GM21515 (cell line): Measurements from ENCODE around the gene TLN1.

Experiments used
- ATAC-seq: cut with Tn5 transposase; IDR thresholded peaks from one replicate; pipeline ENCODE4 v1.9.1; 2021; ENCODE audit not compliant: unreplicated experiment

TLN1 gene

DNA sequence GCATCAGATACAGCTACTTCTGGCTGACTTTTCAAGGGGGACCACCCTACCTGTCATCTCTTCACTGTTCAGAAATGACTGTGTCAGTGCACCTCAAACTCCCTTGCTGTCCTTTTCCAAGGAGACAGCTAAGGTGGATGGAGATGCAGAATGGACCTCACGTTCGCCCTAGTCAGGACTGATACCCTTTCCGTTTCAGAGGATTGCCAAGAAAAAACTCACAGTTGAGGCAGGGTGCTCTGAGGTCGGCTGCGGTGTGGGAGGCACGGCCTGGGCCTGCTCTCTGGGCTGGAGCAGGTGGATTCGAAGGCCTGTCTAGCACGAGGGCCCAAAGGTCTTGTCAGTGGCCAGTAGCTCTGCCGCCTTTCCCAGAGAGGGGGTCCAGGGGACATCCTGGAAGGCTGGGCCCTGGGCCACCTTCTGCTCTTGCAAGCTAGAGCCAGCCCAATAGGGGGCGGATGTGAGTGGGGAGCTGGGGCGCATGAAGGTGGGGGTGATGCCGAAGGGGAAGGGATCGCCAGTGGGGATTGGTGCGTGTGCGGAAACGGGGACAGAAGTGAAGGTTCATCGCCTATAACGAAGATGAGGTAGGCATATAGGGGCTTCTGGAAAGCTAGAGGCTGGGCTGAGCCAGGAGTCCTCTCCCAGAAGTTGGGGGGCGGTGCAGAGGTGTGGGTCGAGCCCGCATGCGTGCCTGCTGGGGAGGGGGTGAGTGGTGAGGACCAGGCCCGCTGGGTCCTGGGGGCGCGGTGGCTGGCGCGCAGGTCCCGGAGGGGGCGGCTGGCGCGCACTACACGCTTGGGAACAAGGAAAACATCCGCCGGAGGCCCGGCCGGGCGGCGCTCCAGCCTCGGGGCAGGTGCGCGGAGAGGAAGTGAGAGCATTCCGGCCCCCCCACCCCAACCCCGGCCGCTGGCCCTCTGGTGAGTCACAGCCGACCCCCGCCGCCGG lies 24.6 kb upstream of the TLN1 start:
- peak; percentile 53 for ATAC-seq

GRCh38 chr9:35755071-35755470 lies 23.1 kb upstream of the TLN1 start:
- ATAC-seq, result no peak

GRCh38 chr9:35754264-35754663 lies 22.3 kb upstream of the TLN1 start, which contains the start of gene MSMP:
TSS of gene MSMP (minus strand) at chr9:35754276. CDS start at chr9:35754129, 147 bp downstream.
- ATAC-seq, result no peak

- ATAC-seq, result no peak
Measured at GRCh38 chr9:35753466-35753865, 21.5 kb upstream of the TLN1 start.

DNA sequence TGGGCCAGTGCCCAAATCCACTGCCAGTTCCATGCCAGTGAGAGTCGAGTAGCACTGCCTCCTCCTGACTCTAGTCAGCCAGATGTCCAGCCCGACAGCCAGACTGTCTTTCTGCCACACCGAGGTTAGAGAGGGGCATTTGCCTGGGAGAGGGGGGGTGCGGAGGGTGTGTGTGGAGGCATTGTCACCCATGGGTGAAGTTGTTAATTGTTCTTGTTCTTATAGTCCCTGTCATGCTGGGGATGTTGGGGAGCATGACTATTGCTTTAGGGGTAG lies 18.2 kb upstream of the TLN1 start:
- ATAC-seq, result no peak

GRCh38 chr9:35749515-35750255 lies 17.7 kb upstream of the TLN1 start:
- ATAC-seq, result peak; percentile 30

DNA sequence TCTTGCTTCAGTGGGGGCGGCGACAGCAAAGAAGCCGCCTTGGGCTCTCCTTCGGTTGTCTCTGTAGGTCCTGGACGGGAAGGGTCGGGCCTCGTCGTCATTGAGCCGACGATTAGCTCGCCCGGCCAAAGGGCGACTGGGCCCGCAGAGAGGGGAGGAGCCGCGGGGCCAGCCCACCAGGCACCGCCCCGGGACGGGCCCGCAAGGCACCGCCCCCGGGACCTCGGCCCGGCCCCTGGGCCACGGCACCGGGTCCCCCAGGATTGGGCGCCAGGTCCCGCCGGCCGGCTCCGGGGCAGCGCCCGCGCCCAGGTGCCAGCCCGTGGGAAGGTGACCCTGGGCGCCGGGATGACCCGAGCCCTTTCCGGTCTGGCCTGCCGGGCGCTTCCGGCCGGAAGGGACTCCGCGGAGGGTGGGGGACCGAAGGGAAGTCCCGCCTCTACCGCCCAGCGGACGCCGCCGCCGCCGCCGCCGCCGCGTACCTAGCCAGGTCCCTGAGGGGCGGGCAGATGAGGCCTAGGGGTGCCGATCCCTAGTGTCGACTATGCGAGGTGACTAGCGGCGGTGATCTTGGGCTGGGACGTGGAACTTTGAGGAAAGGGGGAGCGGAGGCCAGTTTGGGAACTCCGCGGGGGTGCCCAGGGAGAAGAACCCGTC lies 17.0 kb upstream of the TLN1 start, which contains the start of the genes GBA2 and RGP1:
Gene GBA2 (minus strand): TSS at position 371 of the 657 bp plus-strand sequence. CDS start 524 bp downstream, outside the sequence.
Gene RGP1 (plus strand): TSS at position 430 of the 657 bp plus-strand sequence. CDS start 469 bp downstream, outside the sequence.
- ATAC-seq, result peak; percentile 77

DNA sequence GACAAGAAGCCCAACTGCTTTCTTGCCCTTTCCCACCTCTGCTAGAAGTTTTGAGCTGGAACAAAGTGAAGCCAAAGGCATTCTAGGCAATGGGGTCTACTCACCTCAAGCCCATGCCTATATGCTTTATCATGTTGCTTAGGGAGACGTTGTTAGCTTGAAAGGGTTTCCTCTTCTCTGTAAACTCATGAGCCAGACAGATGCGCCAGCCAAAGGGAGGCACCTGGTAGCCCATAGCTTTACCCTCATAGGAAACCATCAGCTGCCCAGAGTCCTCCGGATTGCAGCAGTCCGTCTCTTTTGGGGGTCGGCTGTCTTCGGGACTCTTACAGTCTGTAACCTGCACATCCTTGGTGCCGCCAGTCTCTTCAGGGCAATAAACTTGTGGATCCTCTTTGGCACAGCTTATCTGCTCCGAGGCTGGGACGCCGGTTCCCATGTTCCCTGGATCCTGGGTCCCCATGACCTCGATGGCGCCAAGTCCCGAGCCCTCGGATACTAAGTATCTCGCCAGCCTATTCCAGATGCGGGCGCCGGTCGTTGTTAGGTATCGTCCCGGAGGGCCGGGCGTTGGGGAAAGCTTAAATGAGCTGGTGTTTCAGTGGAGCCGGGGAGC lies 16.4 kb upstream of the TLN1 start:
- no peak for ATAC-seq

DNA sequence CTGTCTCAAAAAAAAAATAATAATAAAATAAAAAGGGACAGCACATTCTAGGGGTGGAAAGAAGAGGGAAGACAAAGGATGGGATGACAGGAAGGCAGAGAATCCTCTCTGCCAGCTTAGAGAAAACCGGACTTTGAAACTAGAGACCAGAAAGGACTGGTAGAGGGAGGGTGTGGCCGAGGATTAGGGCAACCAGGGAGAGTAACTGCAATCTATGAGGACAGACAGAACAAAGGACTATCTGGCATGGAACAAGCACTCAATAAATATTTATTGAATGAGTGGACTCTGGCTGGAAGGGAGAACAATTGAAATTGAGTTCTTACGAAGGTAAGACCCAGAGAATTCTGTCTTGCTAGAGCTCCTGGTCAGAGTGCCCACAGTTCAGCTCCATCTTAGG lies 14.6 kb upstream of the TLN1 start:
- no peak for ATAC-seq

DNA sequence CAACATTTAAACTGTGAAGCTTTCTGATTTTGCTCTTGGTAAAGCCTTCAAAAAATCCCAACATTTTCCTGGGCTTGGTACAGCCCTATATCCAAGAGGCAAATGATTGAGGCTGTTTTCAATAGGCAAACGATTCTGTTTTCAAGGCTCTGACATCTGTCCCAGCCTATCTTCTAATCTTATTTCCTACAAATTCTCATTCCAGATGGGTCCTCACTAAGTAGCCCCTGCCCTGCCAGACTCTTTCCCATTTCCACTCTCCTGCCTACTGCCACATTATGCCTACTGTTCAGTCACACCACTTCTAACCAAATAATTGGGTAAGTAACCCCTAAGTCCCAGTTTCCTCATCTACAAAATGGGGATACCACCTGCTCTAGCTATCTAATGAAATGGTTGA lies 13.6 kb upstream of the TLN1 start:
- ATAC-seq, result no peak

GRCh38 chr9:35743880-35744518 lies 12.0 kb upstream of the TLN1 start:
- no peak for ATAC-seq

DNA sequence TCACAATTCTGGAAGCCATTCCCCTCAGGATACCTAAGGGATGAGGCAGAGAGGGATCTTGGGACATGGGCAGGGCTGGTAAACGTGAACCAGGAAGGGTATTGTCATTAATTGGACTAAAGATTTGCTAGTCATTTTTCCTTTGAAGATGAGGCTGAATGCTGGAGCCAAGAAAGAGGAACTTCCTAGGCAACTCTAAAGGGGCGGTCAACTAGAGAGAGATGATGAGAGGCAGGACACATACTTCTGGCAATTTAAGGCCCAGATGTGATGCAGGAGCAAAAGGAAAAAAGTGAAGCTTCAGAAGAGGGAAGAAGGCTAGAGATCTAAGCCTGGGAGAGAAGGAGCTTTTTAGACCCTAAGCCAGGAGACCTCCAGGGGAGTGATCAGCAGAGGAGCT lies 11.5 kb upstream of the TLN1 start:
- ATAC-seq, result no peak

GRCh38 chr9:35741740-35742139 lies 9.7 kb upstream of the TLN1 start:
- no peak for ATAC-seq

GRCh38 chr9:35740243-35740642 lies 8.2 kb upstream of the TLN1 start:
- ATAC-seq, result no peak

- no peak for ATAC-seq
Measured at GRCh38 chr9:35738924-35739323, 6.9 kb upstream of the TLN1 start.

- ATAC-seq, result no peak
Measured at GRCh38 chr9:35738186-35738585, 6.2 kb upstream of the TLN1 start.

DNA sequence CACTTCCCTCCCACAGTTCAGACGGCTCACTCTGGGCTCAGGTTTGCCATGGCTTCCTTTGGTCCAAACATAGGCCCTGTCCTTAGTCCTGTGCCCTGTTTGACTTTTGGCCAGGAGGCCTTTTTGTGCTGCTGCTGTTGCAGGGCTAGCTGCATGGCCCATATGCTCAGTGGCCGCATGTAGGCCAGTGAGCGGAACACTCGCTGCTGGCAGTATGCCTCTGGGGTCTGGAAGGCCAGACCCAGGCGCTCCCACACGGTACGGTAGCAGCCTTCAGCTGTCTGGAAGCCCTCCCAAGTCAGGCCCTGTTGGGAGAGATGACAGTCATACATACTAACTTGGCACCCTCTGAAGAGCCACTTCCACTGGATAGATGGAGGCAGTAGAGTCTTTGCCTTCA lies 5.1 kb upstream of the TLN1 start:
- ATAC-seq, result no peak

DNA sequence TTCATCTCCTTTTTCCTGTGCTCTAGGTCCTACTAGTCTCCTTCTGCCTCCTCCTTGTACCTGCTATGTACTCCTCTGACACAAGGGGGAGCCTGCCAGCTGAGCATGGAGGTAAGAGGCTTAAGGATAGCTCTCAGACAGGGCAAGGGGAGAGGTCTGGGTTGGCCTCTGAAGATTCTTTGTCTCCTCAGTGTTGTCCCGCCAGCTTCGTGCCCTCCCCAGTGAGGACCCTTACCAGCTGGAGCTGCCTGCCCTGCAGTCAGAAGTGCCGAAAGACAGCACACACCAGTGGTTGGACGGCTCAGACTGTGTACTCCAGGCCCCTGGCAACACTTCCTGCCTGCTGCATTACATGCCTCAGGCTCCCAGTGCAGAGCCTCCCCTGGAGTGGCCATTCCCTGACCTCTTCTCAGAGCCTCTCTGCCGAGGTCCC lies 4.2 kb upstream of the TLN1 start:
- ATAC-seq, result no peak

DNA sequence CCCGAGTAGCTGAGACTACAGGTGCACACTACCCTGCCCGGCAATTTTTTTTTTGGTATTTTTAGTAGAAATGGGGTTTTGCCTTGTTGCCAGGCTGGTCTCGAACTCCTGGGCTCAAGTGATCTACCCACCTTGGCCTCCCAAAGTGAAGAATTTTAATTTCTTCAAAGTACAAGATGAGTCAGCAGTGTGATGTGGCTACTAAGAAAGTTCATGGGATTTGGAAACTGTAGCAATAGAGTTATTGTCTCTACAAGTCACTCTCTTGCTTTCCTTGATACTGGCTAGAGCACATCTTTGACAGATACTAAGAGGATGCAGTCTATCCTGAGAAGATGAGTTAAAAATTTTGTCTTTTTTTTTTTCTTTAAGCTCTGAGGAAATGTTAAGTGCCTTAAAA lies 2.1 kb upstream of the TLN1 start:
- ATAC-seq, result no peak

DNA sequence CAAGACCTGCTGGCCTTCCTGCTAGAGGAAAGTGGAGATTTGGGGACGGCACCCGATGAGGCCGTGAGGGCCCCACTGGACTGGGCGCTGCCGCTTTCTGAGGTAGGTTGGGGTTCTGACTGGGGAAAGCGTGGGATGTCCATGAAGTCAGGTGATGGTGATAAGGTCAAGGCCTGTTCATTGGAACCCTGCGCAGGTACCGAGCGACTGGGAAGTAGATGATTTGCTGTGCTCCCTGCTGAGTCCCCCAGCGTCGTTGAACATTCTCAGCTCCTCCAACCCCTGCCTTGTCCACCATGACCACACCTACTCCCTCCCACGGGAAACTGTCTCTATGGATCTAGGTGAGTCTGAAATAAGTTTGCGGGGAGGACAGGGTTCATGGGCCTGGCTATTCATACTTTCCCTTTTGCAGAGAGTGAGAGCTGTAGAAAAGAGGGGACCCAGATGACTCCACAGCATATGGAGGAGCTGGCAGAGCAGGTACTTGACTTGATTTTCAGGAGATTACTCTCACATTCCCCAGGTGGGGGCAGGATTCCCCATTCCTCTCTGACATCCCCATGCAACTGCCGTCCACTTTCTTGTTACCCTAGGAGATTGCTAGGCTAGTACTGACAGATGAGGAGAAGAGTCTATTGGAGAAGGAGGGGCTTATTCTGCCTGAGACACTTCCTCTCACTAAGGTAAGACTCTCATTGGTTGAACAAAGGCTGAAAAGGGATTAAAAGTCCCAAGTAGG lies 976 bp upstream of the TLN1 start:
- peak; percentile 2 for ATAC-seq
